GM21381 (cell line): ENCODE measurements around the gene CLEC16A.
A peak's percentile ranks its signal among the peaks of the same experiment; 100 is the strongest.

ENCODE experiments used
- ATAC-seq: cut with Tn5 transposase; IDR thresholded peaks from one replicate; pipeline ENCODE4 v1.9.1; 2021; ENCODE audit warnings: mild to moderate bottlenecking, moderate library complexity; ENCODE audit not compliant: unreplicated experiment

Gene CLEC16A

DNA sequence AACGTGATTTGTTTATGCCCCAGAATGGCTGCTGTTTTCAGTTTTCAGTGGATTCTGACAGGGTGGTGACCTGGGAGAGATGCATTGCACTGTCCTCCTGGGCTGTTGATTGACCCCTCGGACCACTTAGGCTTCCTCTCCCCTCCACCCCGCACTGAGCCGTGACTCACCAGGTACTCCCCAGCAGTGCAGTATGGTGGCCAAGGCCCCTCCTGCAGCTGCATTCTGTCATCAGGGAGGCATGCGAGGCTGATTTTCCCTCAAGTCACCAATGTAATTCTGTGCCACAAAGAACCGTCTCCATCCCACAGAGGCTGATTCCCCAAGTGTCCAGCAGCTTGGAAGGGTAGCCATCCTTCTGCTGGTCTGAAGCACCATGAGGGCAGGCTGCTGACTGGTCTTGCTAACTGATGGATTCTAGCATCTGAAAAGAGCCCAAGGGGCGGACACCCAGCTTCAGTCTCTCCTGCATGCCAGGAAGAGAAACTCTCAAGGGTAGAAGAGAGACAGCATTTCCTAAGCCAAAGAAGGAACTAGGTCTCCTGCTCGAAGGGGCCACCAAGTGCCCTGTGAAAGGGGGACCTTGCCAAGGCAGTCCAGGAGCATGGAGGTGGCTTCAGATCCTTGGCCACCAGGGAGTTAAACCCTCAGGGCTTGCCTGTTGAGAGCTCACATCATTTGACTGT, 163.6 kb downstream of the CLEC16A start:
- ATAC-seq, result no peak

- no peak for ATAC-seq
Measured at GRCh38 chr16:11108466-11108805, 164.1 kb downstream of the CLEC16A start.

DNA sequence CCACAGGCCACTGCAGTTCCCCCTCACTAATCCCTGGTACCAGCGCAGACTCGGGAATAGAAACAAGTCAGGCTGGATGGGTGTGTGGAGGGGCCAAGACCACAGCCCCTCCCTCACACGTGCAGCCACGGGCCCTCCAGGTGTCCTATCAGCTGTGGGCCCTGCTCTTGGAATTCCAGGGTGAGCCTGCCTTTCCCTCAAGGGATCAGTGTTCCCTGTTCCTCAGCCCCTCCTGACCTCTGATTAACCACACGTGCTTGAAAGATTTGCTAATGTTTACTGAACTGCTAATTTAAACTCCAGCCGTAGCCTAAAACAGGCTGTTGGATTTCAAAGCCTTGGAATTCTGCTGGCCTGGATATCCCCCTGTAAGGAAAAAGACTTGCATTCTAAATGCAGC, 165.2 kb downstream of the CLEC16A start:
- no peak for ATAC-seq

DNA sequence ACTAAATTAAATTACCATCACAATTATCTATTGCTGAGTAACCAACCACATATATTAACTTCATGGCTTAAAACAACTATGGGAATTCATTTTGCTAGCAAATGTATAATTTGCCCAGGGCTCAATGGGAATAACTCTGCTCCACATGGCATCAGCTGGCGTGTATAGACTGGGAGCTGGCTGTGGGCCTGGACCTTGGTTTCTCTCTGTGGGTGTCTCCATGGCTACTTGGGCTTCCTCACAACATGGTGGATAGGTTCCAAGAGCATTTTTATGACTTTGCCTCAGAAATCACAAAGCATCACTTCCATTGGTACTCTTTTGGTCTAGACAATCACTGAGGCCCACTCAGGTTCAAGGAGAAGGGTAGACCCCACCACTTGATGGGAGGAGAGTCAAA, 166.8 kb downstream of the CLEC16A start:
- no peak for ATAC-seq

DNA sequence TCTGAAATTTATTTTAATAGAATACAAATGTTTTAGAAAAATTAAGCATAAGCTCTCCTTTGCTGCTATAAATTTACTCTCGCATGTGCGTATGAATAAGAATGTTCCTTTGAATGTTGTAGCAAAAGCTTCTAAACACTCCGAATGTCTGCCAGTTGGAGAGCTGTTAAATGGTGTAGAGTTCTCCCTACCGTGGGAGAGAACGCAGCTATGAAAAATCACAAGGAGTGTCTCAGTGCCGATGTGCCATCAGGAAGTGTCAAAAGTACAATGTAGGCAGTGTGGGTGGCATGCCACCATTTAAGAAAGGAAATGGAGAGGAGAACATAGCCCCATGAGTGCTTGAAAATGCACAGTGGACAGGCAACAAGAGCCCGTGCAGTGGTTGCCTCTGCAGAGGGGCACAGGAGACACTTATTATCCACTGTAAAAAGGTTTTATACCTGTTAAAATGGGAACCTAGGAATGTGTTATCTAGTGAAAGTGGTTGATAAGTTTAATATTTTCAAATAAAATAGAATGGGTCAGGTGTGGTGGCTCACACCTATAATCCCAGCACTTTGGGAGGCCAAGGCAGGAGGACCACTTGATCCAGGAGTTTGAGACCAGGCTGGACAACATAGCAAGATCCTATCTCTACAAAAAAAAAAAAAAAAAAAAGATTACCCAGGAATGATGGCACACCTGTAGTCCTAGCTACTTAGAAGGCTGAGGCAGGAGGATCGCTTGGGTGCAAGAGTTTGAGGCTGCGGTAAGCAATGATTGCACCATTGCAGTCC, 167.7 kb downstream of the CLEC16A start:
- ATAC-seq, result no peak

DNA sequence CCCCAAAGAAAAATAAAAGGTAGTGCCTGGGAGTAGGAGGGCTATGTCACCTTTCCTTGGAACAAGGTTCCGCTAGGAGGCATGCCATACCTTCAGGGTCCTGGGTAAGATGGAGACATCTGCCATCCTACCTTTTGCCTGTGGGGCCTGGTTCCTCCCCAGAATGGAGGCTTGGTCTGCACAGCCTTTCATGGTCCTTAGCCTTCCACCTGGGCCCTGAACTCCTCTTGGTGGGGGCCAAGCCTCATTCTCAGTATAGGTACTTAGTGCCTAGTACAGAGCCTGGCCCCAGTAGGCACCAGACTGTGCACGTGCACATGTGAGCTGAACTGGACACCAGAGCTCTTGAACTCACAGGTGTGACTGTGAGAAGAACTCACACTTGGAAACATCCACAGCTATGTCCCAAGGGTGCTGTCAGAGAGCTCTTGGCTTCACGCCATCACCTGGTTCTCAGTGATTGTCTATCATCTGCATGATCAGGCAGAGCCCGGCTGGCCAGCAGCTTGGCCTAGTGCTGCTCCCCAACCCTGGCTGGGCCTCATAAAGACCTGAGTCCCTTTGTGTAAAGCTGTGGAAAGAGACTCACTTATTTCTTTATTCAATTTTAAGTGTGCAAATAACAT, 168.5 kb downstream of the CLEC16A start:
- no peak for ATAC-seq

- no peak for ATAC-seq
Measured at GRCh38 chr16:11114366-11115164, 170.2 kb downstream of the CLEC16A start.

GRCh38 chr16:11117576-11118211, 173.3 kb downstream of the CLEC16A start:
- peak; percentile 41 for ATAC-seq

- ATAC-seq, result no peak
Measured at GRCh38 chr16:11118479-11118878, 174.1 kb downstream of the CLEC16A start.

DNA sequence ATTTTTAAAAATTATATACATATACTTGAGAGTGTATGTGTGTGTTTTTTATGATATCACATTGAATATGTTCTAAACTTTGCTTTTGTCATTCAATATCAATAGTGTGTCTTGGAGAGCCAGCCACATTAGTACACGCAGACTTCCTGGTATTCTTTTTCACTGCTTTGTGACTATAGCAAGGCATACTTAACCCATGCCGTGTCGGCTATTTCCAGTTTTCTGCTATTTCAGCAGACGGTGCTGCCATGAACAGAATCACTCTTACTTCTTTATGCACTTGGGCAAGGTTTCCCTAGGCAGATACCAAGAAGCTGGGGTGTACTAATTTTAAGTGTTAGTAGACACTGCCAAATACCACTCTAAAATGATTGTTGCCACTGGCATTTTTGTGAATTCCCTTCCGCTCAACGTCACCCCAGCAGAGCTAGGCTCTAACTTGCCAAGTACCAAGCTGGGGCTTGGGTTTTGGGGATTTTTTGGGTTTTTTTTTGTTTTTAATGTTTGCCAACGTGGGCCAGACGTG, 176.8 kb downstream of the CLEC16A start:
- ATAC-seq, result no peak

DNA sequence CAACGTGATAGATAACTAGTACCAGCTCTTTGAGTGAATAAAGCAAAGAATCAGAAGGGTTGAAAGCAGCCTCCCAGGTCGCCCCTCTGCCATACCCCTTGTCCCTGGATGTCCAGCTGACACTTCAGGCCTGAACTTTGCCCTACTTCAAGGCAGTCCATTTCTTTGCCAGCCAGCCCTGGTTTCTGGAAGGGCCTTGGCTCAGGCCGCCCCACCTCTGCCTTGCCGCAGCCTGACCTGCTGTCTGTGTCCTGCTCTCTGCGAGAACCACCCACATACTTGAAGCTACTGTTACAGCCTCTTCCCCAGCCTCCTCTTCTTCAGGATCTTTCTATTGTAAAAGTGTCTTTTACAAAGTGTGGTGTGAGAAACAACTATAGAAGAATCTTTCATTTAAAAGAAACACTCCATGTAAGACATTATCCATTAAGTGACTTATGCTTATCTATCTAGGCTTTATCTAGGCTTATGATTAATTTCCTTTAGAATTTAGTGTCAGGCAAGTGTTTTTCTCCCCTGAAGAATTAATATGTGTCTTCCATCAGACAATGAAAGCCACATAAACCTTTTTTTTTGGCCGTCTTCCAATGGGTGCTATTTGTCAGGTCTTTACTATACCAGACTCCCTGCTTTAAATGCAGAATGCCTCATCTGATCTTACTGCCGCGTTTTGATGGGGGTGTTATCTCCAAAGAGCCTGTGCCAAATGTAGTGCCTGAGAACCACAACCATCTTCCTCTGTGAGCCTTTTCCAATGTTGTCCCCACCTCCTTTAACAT, 177.7 kb downstream of the CLEC16A start:
- ATAC-seq, result no peak

DNA sequence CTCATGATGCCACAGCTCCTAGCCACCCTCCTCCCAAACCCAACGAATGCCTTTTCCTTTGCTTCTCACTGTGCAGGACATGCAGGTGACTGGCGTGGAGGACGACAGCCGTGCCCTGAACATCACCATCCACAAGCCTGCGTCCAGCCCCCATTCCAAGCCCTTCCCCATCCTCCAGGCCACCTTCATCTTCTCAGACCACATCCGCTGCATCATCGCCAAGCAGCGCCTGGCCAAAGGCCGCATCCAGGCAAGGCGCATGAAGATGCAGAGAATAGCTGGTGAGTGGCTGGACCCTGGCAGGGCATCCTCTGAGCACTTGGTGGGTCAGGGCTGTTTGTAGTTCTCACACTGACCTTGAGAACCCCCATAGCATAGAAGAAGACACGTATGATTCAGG, 179.3 kb downstream of the CLEC16A start:
- no peak for ATAC-seq

DNA sequence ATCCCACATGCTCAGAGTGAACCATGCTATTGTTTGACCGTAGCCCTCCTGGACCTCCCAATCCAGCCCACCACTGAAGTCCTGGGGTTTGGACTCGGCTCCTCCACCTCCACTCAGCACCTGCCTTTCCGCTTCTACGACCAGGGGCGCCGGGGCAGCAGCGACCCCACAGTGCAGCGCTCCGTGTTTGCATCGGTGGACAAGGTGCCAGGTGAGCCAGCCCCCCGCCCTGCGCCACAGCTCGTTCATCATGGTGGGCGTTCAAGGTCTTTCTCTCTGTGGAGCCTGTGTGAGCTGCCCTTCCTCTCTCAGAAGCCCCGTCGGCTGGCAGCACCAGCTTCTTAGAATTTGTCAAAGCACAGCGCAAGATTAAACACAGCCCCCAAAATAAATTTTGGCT, 181.6 kb downstream of the CLEC16A start:
- no peak for ATAC-seq

GRCh38 chr16:11126399-11127054, 182.2 kb downstream of the CLEC16A start:
- ATAC-seq, result no peak

DNA sequence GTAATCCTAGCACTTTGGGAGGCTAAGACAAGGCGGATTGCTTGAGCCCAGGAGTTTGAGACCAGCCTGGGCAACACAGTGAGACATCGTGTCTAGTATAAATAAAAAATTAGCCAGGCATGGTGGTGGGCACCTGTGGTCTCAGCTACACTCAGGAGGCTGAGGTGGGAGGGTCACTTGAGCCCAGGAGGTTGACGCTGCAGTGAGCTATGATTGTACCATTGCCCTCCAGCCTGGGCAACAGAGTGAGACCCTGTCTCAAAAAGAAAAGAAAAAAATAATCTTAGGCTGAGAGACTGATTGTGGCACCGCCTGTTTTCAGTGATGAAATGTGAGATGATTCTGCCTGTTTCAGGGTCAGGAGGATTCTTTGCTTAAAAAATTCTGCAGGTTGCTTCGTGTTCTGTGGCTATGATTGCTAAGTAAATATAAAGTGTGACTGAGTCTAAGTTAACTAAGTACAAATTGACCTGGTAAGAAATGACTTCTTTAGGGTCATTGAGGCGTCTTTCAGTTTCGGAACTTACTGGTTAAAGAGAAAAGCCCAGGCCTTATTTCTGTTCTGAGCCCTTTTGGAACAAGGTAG, 183.3 kb downstream of the CLEC16A start:
- ATAC-seq, result no peak

DNA sequence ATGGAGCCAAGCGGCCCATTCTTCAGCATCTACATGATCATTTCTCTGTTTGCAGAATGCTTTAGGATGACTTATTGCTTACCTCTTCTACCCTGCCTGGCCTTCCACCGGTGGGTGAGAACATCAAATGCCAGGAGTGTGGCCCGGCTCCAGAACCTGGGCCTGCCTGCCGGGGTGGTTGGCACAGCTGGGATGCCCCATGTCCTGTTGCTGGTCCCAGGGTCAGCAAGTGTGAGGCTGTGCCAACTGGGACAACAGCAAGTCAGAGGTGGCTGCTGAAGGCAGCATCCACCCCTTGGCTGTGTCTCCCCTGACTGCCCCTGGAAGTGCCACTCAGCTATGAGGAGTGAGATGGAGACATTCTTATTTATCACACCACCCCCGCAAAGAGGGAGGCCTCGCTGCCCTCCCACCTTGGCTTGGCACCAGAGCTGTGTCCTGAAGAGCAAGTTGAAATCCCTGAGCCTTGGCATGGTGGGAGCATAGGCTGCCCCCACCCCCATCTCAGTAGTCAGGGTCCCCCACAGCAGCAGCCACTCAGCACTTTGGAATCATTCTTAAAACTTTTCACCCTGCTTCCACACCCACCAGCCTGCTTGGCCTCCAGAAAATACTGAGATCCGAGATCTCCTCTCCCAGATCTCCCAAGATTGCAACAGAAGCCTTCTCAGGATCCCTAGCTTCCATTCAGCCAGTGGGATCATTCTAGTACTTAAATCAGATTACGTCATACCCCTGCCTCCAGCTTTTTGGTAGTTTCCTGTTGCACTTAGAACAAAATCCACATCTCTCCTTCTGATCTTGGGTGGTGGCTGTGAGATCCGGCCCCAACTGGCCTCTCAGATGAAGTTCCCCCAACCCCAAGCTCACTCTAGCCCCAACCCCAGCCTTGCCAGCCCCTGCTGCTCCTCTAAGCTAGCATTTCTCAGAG, 184.1 kb downstream of the CLEC16A start:
- ATAC-seq, result no peak

DNA sequence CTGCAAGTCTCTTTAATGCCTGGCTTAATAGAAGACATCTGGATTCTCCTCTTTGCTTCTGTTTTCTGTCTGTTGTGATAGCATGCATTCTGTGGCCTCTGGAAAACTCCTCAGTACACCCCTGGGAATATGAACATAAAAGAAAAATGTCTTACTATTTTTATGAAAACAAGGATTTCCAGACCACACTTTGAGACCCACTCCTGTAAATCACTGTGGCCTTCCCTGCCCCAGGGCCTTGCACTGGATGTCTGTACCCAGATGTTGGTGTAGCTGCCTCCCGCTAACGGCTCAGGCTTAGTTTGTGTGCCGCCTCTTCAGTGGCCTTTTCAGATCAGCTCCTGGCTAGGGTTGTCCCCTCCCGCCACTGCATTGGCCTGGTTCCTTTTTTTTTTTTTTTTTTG, 185.0 kb downstream of the CLEC16A start:
- ATAC-seq, result no peak
